NCI-H345 treated with DMSO at 0.1 percent for 48 hours (cell line): ENCODE data around the gene LRRC71.

Experiments
- DNase-seq: peaks from one replicate; lab custom pipeline; 2025; ENCODE audit not compliant: unreplicated experiment; lab: John Stamatoyannopoulos, UW

Gene LRRC71

GRCh38 chr1:156905176-156905575, 15.3 kb upstream of the LRRC71 start:
- no peak for DNase-seq

- DNase-seq = no peak
Measured at GRCh38 chr1:156905651-156906050, 14.8 kb upstream of the LRRC71 start.

GRCh38 chr1:156906206-156906906, 14.1 kb upstream of the LRRC71 start:
- DNase-seq = no peak

- no peak for DNase-seq
Measured at GRCh38 chr1:156908541-156908940, 11.9 kb upstream of the LRRC71 start.

- no peak for DNase-seq
Measured at GRCh38 chr1:156908955-156909354, 11.5 kb upstream of the LRRC71 start.

- no peak for DNase-seq
Measured at GRCh38 chr1:156909671-156910070, 10.8 kb upstream of the LRRC71 start.

- DNase-seq = no peak
Measured at GRCh38 chr1:156910309-156910782, 10.1 kb upstream of the LRRC71 start.

- no peak for DNase-seq
Measured at GRCh38 chr1:156911577-156912298, 8.7 kb upstream of the LRRC71 start.

GRCh38 chr1:156912310-156912709, 8.1 kb upstream of the LRRC71 start:
- DNase-seq = no peak

GRCh38 chr1:156912861-156913808, 7.3 kb upstream of the LRRC71 start:
- DNase-seq = no peak

GRCh38 chr1:156913809-156914387, 6.5 kb upstream of the LRRC71 start:
- no peak for DNase-seq

GRCh38 chr1:156914440-156914856, 6.0 kb upstream of the LRRC71 start:
- no peak for DNase-seq

GRCh38 chr1:156921053-156921529, 659 bp downstream of the LRRC71 start:
- DNase-seq = no peak

GRCh38 chr1:156922986-156923669, 2.7 kb downstream of the LRRC71 start:
- peak; percentile 62 for DNase-seq

- no peak for DNase-seq
Measured at GRCh38 chr1:156923670-156924477, 3.4 kb downstream of the LRRC71 start.

GRCh38 chr1:156924478-156925153, 4.2 kb downstream of the LRRC71 start:
- DNase-seq = no peak

- DNase-seq = no peak
Measured at GRCh38 chr1:156925154-156926010, 5.0 kb downstream of the LRRC71 start.

- peak; percentile 63 for DNase-seq
Measured at GRCh38 chr1:156926175-156926574, 5.7 kb downstream of the LRRC71 start.
